Osteoblast (primary cell): ENCODE results near the gene PTCH2. TPM values are rescaled to one million over a fixed set of nuclear protein-coding genes. Genes with fewer than 3 reads are reported as not detected.
"Not testable (repeated sequence)": the region's sequence is repeated elsewhere in the genome, so short reads cannot be mapped to it uniquely, and the experiment has no call there.

Experiments
- DNase-seq: peaks from one replicate; pipeline ENCODE4 v3.0.0; 2011; ENCODE audit warnings: low spot score, mixed read lengths; ENCODE audit not compliant: insufficient read length; ENCODE audit errors: missing footprints
- H2AFZ ChIP-seq: 2 replicates; pipeline ENCODE4 v1.6.0; 2011; ENCODE audit warnings: mild to moderate bottlenecking, low read length
- H3K27ac ChIP-seq: 2 replicates; pipeline ENCODE4 v1.5.1; 2011; ENCODE audit warnings: mild to moderate bottlenecking, low read depth, low read length, moderate library complexity
- H3K27me3 ChIP-seq: 2 replicates; pipeline ENCODE4 v1.6.0; 2012; ENCODE audit warnings: mild to moderate bottlenecking, control low read depth, inconsistent platforms, low read length, moderate library complexity; ENCODE audit not compliant: insufficient read depth
- H3K36me3 ChIP-seq: 2 replicates; pipeline ENCODE4 v1.5.1; 2011; ENCODE audit warnings: mild to moderate bottlenecking, low read length, control low read depth, moderate library complexity; ENCODE audit not compliant: insufficient read depth
- H3K4me1 ChIP-seq: 2 replicates; pipeline ENCODE4 v1.5.1; 2011; ENCODE audit warnings: mild to moderate bottlenecking, low read length, control low read depth, moderate library complexity; ENCODE audit not compliant: insufficient read depth
- H3K4me2 ChIP-seq: 2 replicates; pipeline ENCODE4 v1.6.0; 2011; ENCODE audit warnings: mild to moderate bottlenecking, low read length; ENCODE audit not compliant: insufficient read depth
- H3K4me3 ChIP-seq: fragments of 200-600 bp; sonication (generic); 3 replicates; pipeline ENCODE4 v1.5.1; 2012; ENCODE audit warnings: mild to moderate bottlenecking, low read length, inconsistent platforms; ENCODE audit not compliant: insufficient read depth
- H3K79me2 ChIP-seq: 2 replicates; pipeline ENCODE4 v1.6.0; 2012; ENCODE audit warnings: mild to moderate bottlenecking, low read length, control low read depth, inconsistent platforms; ENCODE audit not compliant: insufficient read depth
- H3K9me3 ChIP-seq: 2 replicates; pipeline ENCODE4 v1.5.1; 2011; ENCODE audit warnings: low read depth, low read length, control low read depth
- H4K20me1 ChIP-seq: 2 replicates; pipeline ENCODE4 v1.6.0; 2012; ENCODE audit warnings: mild to moderate bottlenecking, low read length, control low read depth; ENCODE audit not compliant: insufficient read depth
- total RNA-seq: library from RNA; depleted of rRNA; stranded (reverse); fragments of >200 nt; gene quantifications from 2 replicates; pipeline ENCODE4 v1.2.3, GENCODE V29; 2012
- TF ChIP-seq, protein P1 (sequence below): IDR thresholded peaks from 2 replicates; pipeline ENCODE4 v1.5.1; 2011; ENCODE audit warnings: mild to moderate bottlenecking, low read depth, low read length, moderate library complexity; ENCODE audit errors: extremely low read depth

Gene PTCH2
- total RNA-seq, 1 donor, result 0.36 TPM

- H3K36me3 ChIP-seq, result peaks cover 30% of the 10 kb centered on the region
- no peak overlapping the region for H2AFZ ChIP-seq
- H3K9me3 ChIP-seq, result no peaks in the 10 kb centered on the region
- peak; percentile 80 for DNase-seq
- no peak overlapping the region for H3K4me3 ChIP-seq
- peak overlapping the region; percentile 66 for H3K4me2 ChIP-seq
- peaks cover 62% of the 10 kb centered on the region for H3K4me1 ChIP-seq
- peaks cover 18% of the 10 kb centered on the region for H3K79me2 ChIP-seq
- TF ChIP-seq, protein P1, sequence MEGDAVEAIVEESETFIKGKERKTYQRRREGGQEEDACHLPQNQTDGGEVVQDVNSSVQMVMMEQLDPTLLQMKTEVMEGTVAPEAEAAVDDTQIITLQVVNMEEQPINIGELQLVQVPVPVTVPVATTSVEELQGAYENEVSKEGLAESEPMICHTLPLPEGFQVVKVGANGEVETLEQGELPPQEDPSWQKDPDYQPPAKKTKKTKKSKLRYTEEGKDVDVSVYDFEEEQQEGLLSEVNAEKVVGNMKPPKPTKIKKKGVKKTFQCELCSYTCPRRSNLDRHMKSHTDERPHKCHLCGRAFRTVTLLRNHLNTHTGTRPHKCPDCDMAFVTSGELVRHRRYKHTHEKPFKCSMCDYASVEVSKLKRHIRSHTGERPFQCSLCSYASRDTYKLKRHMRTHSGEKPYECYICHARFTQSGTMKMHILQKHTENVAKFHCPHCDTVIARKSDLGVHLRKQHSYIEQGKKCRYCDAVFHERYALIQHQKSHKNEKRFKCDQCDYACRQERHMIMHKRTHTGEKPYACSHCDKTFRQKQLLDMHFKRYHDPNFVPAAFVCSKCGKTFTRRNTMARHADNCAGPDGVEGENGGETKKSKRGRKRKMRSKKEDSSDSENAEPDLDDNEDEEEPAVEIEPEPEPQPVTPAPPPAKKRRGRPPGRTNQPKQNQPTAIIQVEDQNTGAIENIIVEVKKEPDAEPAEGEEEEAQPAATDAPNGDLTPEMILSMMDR, result no peak
- H4K20me1 ChIP-seq, result peaks cover 2% of the 10 kb centered on the region
- H3K27me3 ChIP-seq, result no peaks in the 10 kb centered on the region
- H3K27ac ChIP-seq, result no peak overlapping the region
Observed at GRCh38 chr1:44812822-44813543, 30.1 kb downstream of the PTCH2 start.

DNA sequence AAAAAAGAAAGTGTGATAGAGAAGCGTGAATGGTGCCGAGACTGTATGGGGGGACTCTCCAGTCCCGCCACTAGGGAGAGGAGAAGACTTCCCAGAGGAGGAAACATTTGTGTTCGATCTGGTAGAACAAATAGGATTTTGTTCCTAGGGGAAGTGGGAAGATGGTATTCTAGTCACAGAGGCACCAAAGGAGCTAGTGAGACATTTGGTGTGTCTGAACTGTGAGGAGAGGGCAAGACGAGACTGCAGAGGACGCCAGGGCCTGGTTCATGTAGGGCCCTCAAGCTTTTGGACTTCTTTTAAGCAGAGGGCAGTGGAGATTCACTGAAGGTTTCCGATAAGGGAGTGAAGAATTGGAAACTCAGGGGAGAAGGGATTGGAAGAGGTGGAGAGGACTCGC, 31.8 kb downstream of the PTCH2 start:
- peaks cover 79% of the 10 kb centered on the region for H3K4me1 ChIP-seq
- no peak overlapping the region for H2AFZ ChIP-seq
- peak overlapping the region; percentile 5 for H3K4me3 ChIP-seq
- peaks cover 2% of the 10 kb centered on the region for H4K20me1 ChIP-seq
- H3K9me3 ChIP-seq, result no peaks in the 10 kb centered on the region
- H3K27ac ChIP-seq, result peak overlapping the region; percentile 99
- H3K79me2 ChIP-seq, result peaks cover 18% of the 10 kb centered on the region
- H3K36me3 ChIP-seq, result peaks cover 35% of the 10 kb centered on the region
- no peaks in the 10 kb centered on the region for H3K27me3 ChIP-seq
- peak overlapping the region; percentile 55 for H3K4me2 ChIP-seq
- TF ChIP-seq, protein P1, result no peak
- DNase-seq, result peak; percentile 80

- H3K9me3 ChIP-seq, H3K27me3 ChIP-seq, H4K20me1 ChIP-seq, H2AFZ ChIP-seq, H3K4me3 ChIP-seq: not testable (repeated sequence)
- Histone ChIP-seq H3K79me2 (peaks cover 18% of the 10 kb centered on the region), H3K36me3 (peaks cover 36% of the 10 kb centered on the region), H3K27ac (peak overlapping the region; percentile 99), H3K4me1 (peaks cover 84% of the 10 kb centered on the region), H3K4me2 (peak overlapping the region; percentile 56)
- peak; percentile 75 for DNase-seq
Observed at GRCh38 chr1:44810762-44811105, 32.3 kb downstream of the PTCH2 start.

DNA sequence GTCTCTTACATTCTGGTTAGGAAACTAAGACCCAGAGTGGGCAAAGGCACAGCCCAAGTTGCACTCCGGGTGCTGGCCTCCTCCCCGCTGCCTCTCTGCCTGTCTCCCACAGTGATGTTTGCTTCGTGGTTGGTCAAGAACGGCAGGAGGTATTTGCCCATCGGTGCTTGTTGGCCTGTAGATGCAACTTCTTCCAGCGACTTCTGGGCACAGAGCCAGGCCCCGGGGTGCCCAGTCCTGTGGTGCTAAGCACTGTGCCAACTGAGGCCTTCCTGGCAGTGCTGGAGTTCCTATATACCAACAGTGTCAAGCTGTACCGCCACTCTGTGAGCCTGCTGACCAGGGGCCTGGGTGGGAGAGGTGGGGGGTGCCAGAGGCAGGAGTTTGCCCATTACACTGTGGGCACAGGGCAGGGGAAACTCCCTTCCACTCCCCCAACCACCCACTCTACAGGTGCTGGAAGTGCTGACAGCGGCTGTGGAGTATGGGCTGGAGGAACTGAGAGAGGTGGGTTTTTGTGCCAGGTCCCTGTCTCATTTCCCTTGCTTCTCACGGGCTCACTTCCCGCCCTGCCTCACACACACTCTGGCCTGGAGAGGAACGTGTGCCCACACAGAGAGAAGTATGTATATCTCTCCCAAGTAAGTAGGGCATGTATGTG, 32.8 kb downstream of the PTCH2 start:
- Histone ChIP-seq H3K4me1 (peaks cover 81% of the 10 kb centered on the region), H3K27me3 (no peaks in the 10 kb centered on the region), H3K79me2 (peaks cover 21% of the 10 kb centered on the region), H3K4me3 (peak overlapping the region; percentile 55), H3K9me3 (no peaks in the 10 kb centered on the region), H3K36me3 (peaks cover 37% of the 10 kb centered on the region), H2AFZ (no peak overlapping the region), H3K27ac (peak overlapping the region; percentile 99), H3K4me2 (peak overlapping the region; percentile 56), H4K20me1 (peaks cover 2% of the 10 kb centered on the region)
- TF ChIP-seq, protein P1, result no peak
- peak; percentile 83 for DNase-seq
